Putamen (tissue), 1 donor: ENCODE results near the gene RAMP1.
"Not testable (repeated sequence)": the region's sequence is repeated elsewhere in the genome, so short reads cannot be mapped to it uniquely, and the experiment has no call there.

Experiments
- DNase-seq: peaks from one replicate; pipeline ENCODE4 v3.0.0-alpha.2; 2016; ENCODE audit warnings: low spot score

The RAMP1 gene

GRCh38 chr2:237863689-237864443, 4.4 kb downstream of the RAMP1 start:
- no peak for DNase-seq

- no peak for DNase-seq
Measured at GRCh38 chr2:237864444-237864931, 5.1 kb downstream of the RAMP1 start.

GRCh38 chr2:237864940-237865622, 5.7 kb downstream of the RAMP1 start:
- DNase-seq, result no peak

GRCh38 chr2:237865623-237866041, 6.2 kb downstream of the RAMP1 start:
- DNase-seq, result no peak

DNA sequence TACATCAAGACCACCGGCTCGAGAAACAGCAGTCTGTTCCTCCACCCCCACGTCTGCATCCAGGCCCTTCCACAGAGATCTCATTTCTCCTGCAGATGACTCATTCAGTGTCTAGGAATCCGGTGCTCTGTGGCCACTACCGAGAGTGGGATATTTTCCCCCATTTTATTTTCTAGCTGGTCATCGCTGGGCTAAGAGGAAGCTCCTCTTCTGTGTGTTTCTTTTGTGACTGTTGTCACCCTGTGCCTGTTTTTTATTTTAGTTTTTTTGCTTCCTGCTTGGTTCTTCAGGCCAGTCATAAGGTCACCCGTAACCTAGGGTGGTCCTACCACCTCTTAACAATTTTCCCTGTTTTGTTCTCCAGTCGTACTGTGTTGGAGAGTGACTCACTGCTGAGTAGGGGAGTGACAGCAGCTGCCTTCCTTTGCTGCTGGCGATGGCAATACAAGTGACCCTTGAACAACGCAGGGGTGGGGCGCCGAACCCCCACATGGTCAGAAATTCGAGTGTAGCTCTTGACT, 6.7 kb downstream of the RAMP1 start:
- DNase-seq, result no peak

DNA sequence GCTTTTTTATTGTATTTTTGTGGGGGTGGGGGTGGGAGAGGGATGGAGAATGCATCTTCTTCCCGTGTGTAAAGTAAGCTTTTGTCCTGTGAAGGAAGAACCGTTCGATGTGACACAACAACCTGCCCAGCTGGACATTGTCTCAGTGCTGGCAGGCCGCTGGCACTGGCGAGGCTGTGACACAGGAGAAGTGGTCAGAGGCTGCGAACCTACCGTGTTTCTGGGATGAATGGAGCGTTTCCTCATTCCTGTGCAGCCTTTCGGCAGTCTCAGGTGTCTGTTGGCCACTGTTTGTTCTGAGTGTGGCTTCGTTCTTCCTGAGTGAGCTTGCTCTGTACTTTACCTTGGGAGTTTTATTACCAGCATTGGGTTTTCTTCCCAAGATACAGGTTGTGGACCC, 8.0 kb downstream of the RAMP1 start:
- DNase-seq, result no peak

GRCh38 chr2:237868074-237868473, 8.7 kb downstream of the RAMP1 start:
- not testable (repeated sequence) for DNase-seq

GRCh38 chr2:237868631-237869342, 9.4 kb downstream of the RAMP1 start:
- no peak for DNase-seq

- DNase-seq, result no peak
Measured at GRCh38 chr2:237869343-237870102, 10.1 kb downstream of the RAMP1 start.

GRCh38 chr2:237870126-237870525, 10.7 kb downstream of the RAMP1 start:
- no peak for DNase-seq

DNA sequence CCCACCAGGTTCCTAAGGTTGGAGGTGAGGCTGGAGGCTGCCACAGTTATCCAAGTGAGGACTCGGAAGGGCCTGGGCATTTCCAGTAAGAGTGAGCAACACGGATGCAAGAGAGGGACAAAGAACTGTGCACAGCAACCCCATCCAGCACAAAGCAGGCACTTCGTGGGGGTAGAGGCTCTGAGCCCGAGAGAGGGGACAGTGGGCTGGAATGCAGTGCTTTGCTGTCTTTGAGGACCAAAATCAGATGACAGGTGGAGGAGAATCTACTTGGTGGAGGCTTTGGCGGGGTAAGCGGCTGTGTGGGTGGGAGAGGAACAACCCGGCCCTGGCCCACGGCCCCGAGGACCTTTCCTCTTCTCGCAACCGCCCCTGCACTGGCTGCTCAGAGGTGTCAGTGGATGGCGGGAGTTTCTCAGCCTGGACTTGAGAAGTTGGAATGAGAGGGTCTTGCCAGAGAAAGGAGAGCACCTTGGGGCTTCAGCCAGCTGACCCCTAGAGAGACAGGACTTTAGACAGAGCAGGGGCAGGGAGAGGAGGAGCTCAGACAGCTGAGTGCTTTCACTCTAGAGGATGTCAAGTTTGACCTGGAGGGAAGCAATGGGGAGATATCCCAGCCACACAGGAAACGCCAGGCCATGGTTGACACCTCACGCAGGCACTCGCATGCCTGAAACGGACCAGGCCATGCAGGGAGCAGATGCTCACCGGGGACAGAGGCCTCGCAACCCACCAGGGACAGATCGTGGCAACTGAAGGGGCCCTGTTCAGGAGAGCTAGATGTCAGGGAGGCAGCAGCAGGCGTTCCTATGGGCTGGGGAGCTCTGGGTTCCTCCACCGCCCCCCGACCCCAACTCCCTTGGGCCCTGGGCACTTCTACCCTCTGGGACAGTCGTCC, 11.6 kb downstream of the RAMP1 start:
- DNase-seq, result no peak

DNA sequence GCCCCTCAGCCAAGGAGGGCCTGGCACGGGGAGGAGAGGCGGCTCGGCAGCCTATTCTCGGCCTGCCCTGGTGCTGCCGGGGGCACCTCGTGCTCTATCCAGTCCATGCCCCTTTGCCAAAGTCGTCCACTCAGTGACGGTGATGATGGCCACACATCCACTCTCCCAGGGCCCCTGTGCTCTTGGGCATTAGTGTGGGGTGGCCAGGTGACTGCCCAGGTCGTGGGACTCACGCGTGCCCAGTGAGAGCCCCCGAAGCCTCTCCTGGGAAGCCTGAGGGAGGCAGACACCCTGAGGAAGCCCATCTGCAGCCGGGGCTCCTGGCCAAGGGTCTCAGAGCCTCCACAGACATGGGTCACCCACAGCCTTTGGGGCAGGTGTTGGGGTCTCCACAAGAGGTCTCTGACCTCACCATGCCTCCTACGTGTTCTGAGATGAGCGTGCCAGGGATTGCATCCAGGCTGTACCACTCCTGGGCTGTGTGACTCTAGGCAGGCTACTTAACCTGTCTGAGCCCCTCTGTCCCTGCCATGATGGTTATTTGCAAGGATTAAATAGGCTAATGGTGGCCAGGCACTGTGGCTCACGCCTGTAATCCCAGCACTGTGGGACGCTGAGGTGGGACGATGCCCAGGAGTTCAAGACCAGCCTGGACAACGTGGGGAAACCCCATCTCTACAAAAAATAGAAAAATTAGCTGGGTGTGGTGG, 12.9 kb downstream of the RAMP1 start:
- DNase-seq, result no peak

GRCh38 chr2:237873421-237873831, 14.0 kb downstream of the RAMP1 start:
- DNase-seq, result no peak

GRCh38 chr2:237873897-237874551, 14.6 kb downstream of the RAMP1 start:
- DNase-seq, result no peak

DNA sequence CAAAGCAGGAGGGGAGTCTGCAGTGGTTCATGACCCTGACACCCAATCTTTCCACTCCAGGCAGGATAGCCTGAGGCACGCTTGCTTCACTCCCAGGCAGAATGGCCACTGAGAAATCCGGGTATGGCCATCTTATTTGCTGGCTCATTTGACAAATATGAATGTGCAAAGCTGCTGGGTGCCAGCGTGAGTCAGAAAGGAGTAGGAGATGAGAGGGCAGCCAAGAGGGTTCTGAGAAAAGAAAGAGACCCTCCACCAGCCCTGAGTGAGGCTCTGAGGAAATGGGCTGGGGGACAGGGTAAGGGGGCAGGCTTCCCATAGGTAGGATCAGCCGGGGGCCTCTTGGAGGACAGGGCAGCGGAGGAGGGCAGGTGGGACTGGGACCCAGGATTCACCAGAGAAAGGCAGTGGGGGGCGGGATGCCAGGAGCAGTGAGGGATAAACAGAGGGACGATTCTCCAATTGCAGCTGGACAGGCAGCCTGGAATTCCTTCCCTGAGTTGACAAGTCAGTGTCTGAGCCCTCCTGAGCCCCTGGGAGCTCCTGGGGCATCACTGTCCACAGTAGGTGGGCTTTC, 15.2 kb downstream of the RAMP1 start:
- DNase-seq, result no peak

DNA sequence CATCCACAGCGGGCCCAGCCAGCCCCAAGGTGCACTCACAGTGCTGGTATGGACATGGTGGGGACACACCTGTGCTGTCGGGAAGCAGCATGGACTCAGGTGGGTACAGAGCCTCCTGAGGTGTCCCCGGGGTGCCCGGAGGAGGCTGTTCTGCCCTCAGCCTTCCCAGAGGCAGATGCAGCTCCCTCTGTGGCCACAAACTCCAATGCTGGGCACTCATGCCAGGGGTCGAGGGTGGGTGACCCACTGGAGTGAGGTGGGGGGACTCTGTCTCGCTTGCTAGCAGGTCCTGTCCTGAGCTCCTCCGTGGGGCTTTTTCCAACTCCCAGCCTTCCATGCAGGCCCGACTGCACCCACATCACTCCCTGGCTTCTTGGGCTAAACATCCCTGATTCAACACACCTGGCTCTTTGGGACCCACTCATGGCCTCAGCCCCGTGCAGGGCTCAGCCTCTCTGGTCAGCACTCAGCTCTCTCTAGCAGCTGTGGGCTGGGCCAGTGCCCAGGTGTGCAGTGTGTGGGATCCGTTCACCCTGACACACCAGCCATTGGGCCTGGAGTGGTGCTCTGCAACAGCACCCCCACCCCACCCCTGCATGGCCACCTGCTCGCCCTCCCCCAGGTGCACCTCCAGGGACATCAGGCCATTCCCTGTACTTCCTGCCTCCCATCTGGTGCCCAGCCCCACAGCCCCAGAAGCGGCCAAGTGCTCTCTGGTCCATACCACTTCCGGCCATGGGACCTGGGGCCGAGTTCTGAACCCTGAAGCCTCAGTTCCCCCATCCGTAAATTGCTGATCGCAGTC, 16.0 kb downstream of the RAMP1 start:
- DNase-seq, result no peak

GRCh38 chr2:237876061-237876526, 16.7 kb downstream of the RAMP1 start:
- no peak for DNase-seq

DNA sequence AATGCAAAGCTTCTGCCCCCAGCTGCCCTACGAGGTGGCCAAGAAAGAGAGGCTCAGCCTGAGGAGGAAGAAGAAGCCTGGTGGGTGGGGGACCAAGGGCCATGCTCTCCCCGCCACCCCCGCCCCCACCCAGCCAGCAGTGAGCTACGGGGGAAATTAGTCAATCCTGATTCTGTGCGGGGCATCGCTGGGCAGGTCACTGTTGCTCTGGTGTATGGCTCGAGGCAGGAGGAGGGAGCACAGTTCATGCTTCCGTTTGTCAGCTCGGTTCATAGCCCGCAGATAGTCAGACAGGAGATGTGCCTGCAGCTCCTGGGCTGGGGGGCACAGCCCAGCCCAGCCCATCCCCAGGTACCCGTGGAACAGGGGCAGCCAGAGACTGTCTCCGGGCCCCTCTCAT, 17.1 kb downstream of the RAMP1 start:
- DNase-seq, result no peak
